Measurements from ENCODE around the gene ZFAND3.

Gene ZFAND3

GRCh38 chr6:37882292-37882691, 62.8 kb downstream of the ZFAND3 start:
- peaks cover 5% of the 10 kb centered on the region for H3K79me1 ChIP-seq (replicated peaks; ENCODE audit: low read length, poor library complexity, severe bottlenecking)
- H3K4me2 ChIP-seq (ENCODE audit: low read length, poor library complexity, severe bottlenecking), result no peak overlapping the region
- peak overlapping the region in 1 of 2 experiments; percentile 82 for H2BK12ac ChIP-seq (ENCODE audit: low read length in 2 of 2)
- H3K18ac ChIP-seq (ENCODE audit: low read depth in 1 of 2, low read length in 2 of 2), result peak overlapping the region; percentile 11 to 52
- DNase-seq, result no peak
- no peak overlapping the region for H3K9ac ChIP-seq (ENCODE audit: low read length)
- H3K4ac ChIP-seq (ENCODE audit: low read depth in 1 of 2, low read length in 2 of 2), result peak overlapping the region in 1 of 2 experiments; percentile 70
- H3K27ac ChIP-seq (ENCODE audit: low read length, poor library complexity, severe bottlenecking), result peak overlapping the region; percentile 89
- no peak overlapping the region for H2BK5ac ChIP-seq (ENCODE audit: low read depth, low read length, poor library complexity, severe bottlenecking)
- H3K36me3 ChIP-seq (ENCODE audit: control insufficient read depth in 1 of 2, insufficient read depth in 2 of 2, low read depth in 1 of 2, low read length in 2 of 2), result no peaks in the 10 kb centered on the region
- H2AK5ac ChIP-seq (ENCODE audit: low read length, severe bottlenecking), result peak overlapping the region; percentile 64
- H4K91ac ChIP-seq (ENCODE audit: low read length), result peak overlapping the region; percentile 34
- no peak overlapping the region for H3K4me3 ChIP-seq (ENCODE audit: insufficient read depth in 1 of 2, low read depth in 1 of 2, low read length in 2 of 2)
- H4K8ac ChIP-seq (ENCODE audit: low read length), result peak overlapping the region; percentile 63
- H3K23ac ChIP-seq (ENCODE audit: low read length in 2 of 2), result no peak overlapping the region
- H2BK120ac ChIP-seq (ENCODE audit: low read depth, low read length), result peak overlapping the region; percentile 15
- peaks cover 13% of the 10 kb centered on the region for H3K4me1 ChIP-seq (ENCODE audit: control insufficient read depth, insufficient read depth, low read depth, low read length)
- no peak overlapping the region for H3K14ac ChIP-seq (ENCODE audit: low read length in 2 of 2)
- WGBS, result no CpG with 5 or more reads among the region's 2 CpGs
- H3K9me3 ChIP-seq (ENCODE audit: control insufficient read depth, low read length), result no peaks in the 10 kb centered on the region
- no peaks in the 10 kb centered on the region for H3K27me3 ChIP-seq (ENCODE audit: control insufficient read depth in 1 of 2, insufficient read depth in 1 of 2, low read length in 2 of 2)
- H2BK15ac ChIP-seq (ENCODE audit: low read depth, poor library complexity, severe bottlenecking), result no peak overlapping the region
- no peak overlapping the region for H2AFZ ChIP-seq (ENCODE audit: low read depth, low read length)

GRCh38 chr6:37882724-37883413, 63.3 kb downstream of the ZFAND3 start:
- Histone ChIP-seq H3K4me2 (ENCODE audit: low read length, poor library complexity, severe bottlenecking) (no peak overlapping the region), H2BK5ac (ENCODE audit: low read depth, low read length, poor library complexity, severe bottlenecking) (no peak overlapping the region), H3K4me1 (ENCODE audit: control insufficient read depth, insufficient read depth, low read depth, low read length) (peaks cover 13% of the 10 kb centered on the region), H3K36me3 (ENCODE audit: control insufficient read depth in 1 of 2, insufficient read depth in 2 of 2, low read depth in 1 of 2, low read length in 2 of 2) (no peaks in the 10 kb centered on the region), H3K9me3 (ENCODE audit: control insufficient read depth, low read length) (no peaks in the 10 kb centered on the region), H3K23ac (ENCODE audit: low read length in 2 of 2) (no peak overlapping the region), H3K27ac (ENCODE audit: low read length, poor library complexity, severe bottlenecking) (peak overlapping the region; percentile 96), H4K91ac (ENCODE audit: low read length) (peak overlapping the region; percentile 34), H3K9ac (ENCODE audit: low read length) (no peak overlapping the region), H3K79me1 (replicated peaks; ENCODE audit: low read length, poor library complexity, severe bottlenecking) (peaks cover 5% of the 10 kb centered on the region), H2AK5ac (ENCODE audit: low read length, severe bottlenecking) (peak overlapping the region; percentile 88), H3K14ac (ENCODE audit: low read length in 2 of 2) (no peak overlapping the region), H3K27me3 (ENCODE audit: control insufficient read depth in 1 of 2, insufficient read depth in 1 of 2, low read length in 2 of 2) (no peaks in the 10 kb centered on the region), H3K4ac (ENCODE audit: low read depth in 1 of 2, low read length in 2 of 2) (no peak overlapping the region), H2BK15ac (ENCODE audit: low read depth, poor library complexity, severe bottlenecking) (no peak overlapping the region), H2BK12ac (ENCODE audit: low read length in 2 of 2) (peak overlapping the region in 1 of 2 experiments; percentile 82), H2AFZ (ENCODE audit: low read depth, low read length) (no peak overlapping the region), H4K8ac (ENCODE audit: low read length) (peak overlapping the region; percentile 63), H3K4me3 (ENCODE audit: insufficient read depth in 1 of 2, low read depth in 1 of 2, low read length in 2 of 2) (no peak overlapping the region), H2BK120ac (ENCODE audit: low read depth, low read length) (peak overlapping the region; percentile 15), H3K18ac (ENCODE audit: low read depth in 1 of 2, low read length in 2 of 2) (peak overlapping the region in 1 of 2 experiments; percentile 52)
- DNase-seq, result peak; percentile 92
- 89% methylated on average over 2 of the region's 2 CpGs for WGBS

GRCh38 chr6:37884548-37884947, 65.0 kb downstream of the ZFAND3 start:
- Histone ChIP-seq H3K9me3 (ENCODE audit: control insufficient read depth, low read length) (no peaks in the 10 kb centered on the region), H4K91ac (ENCODE audit: low read length) (no peak overlapping the region), H3K79me1 (replicated peaks; ENCODE audit: low read length, poor library complexity, severe bottlenecking) (peaks cover 8% of the 10 kb centered on the region), H3K14ac (ENCODE audit: low read length in 2 of 2) (no peak overlapping the region), H3K23ac (ENCODE audit: low read length in 2 of 2) (no peak overlapping the region), H2AFZ (ENCODE audit: low read depth, low read length) (no peak overlapping the region), H2BK12ac (ENCODE audit: low read length in 2 of 2) (no peak overlapping the region), H2BK5ac (ENCODE audit: low read depth, low read length, poor library complexity, severe bottlenecking) (no peak overlapping the region), H3K4me1 (ENCODE audit: control insufficient read depth, insufficient read depth, low read depth, low read length) (peaks cover 8% of the 10 kb centered on the region), H3K4ac (ENCODE audit: low read depth in 1 of 2, low read length in 2 of 2) (no peak overlapping the region), H3K9ac (ENCODE audit: low read length) (no peak overlapping the region), H2BK15ac (ENCODE audit: low read depth, poor library complexity, severe bottlenecking) (no peak overlapping the region), H2AK5ac (ENCODE audit: low read length, severe bottlenecking) (no peak overlapping the region), H2BK120ac (ENCODE audit: low read depth, low read length) (no peak overlapping the region), H3K27me3 (ENCODE audit: control insufficient read depth in 1 of 2, insufficient read depth in 1 of 2, low read length in 2 of 2) (no peaks in the 10 kb centered on the region), H4K8ac (ENCODE audit: low read length) (no peak overlapping the region), H3K4me2 (ENCODE audit: low read length, poor library complexity, severe bottlenecking) (no peak overlapping the region), H3K4me3 (ENCODE audit: insufficient read depth in 1 of 2, low read depth in 1 of 2, low read length in 2 of 2) (no peak overlapping the region), H3K36me3 (ENCODE audit: control insufficient read depth in 1 of 2, insufficient read depth in 2 of 2, low read depth in 1 of 2, low read length in 2 of 2) (no peaks in the 10 kb centered on the region), H3K18ac (ENCODE audit: low read depth in 1 of 2, low read length in 2 of 2) (no peak overlapping the region), H3K27ac (ENCODE audit: low read length, poor library complexity, severe bottlenecking) (no peak overlapping the region)
- WGBS, result no CpG with 5 or more reads among the region's 1 CpG
- DNase-seq, result no peak

- H3K4me3 ChIP-seq (ENCODE audit: insufficient read depth in 1 of 2, low read depth in 1 of 2, low read length in 2 of 2), result no peak overlapping the region
- DNase-seq, result no peak
- no peak overlapping the region for H3K14ac ChIP-seq (ENCODE audit: low read length in 2 of 2)
- H4K91ac ChIP-seq (ENCODE audit: low read length), result no peak overlapping the region
- H3K9me3 ChIP-seq (ENCODE audit: control insufficient read depth, low read length), result no peaks in the 10 kb centered on the region
- H2BK15ac ChIP-seq (ENCODE audit: low read depth, poor library complexity, severe bottlenecking), result no peak overlapping the region
- H4K8ac ChIP-seq (ENCODE audit: low read length), result no peak overlapping the region
- no peak overlapping the region for H3K18ac ChIP-seq (ENCODE audit: low read depth in 1 of 2, low read length in 2 of 2)
- H2BK120ac ChIP-seq (ENCODE audit: low read depth, low read length), result no peak overlapping the region
- no peak overlapping the region for H2AK5ac ChIP-seq (ENCODE audit: low read length, severe bottlenecking)
- H3K79me1 ChIP-seq (replicated peaks; ENCODE audit: low read length, poor library complexity, severe bottlenecking), result peaks cover 10% of the 10 kb centered on the region
- no peak overlapping the region for H3K9ac ChIP-seq (ENCODE audit: low read length)
- H3K4ac ChIP-seq (ENCODE audit: low read depth in 1 of 2, low read length in 2 of 2), result no peak overlapping the region
- H3K27me3 ChIP-seq (ENCODE audit: control insufficient read depth in 1 of 2, insufficient read depth in 1 of 2, low read length in 2 of 2), result no peaks in the 10 kb centered on the region
- peaks cover 3% of the 10 kb centered on the region in 2 experiments for H3K36me3 ChIP-seq (ENCODE audit: control insufficient read depth in 1 of 2, insufficient read depth in 2 of 2, low read depth in 1 of 2, low read length in 2 of 2)
- H3K4me1 ChIP-seq (ENCODE audit: control insufficient read depth, insufficient read depth, low read depth, low read length), result peaks cover 2% of the 10 kb centered on the region
- H2BK12ac ChIP-seq (ENCODE audit: low read length in 2 of 2), result no peak overlapping the region
- no peak overlapping the region for H3K27ac ChIP-seq (ENCODE audit: low read length, poor library complexity, severe bottlenecking)
- H2BK5ac ChIP-seq (ENCODE audit: low read depth, low read length, poor library complexity, severe bottlenecking), result no peak overlapping the region
- no peak overlapping the region for H3K23ac ChIP-seq (ENCODE audit: low read length in 2 of 2)
- WGBS, result 100% methylated on average over 3 of the region's 4 CpGs
- no peak overlapping the region for H2AFZ ChIP-seq (ENCODE audit: low read depth, low read length)
- no peak overlapping the region for H3K4me2 ChIP-seq (ENCODE audit: low read length, poor library complexity, severe bottlenecking)
Measured at GRCh38 chr6:37889051-37889450, 69.5 kb downstream of the ZFAND3 start.
